H1 (cell line): Measurements from ENCODE around the gene VAT1. TPM values are rescaled to one million over a fixed set of nuclear protein-coding genes. Genes with fewer than 3 reads are reported as not detected.

Experiments used
- KDM5A ChIP-seq: fragments of 200-600 bp; IDR thresholded peaks from 2 replicates; pipeline ENCODE4 v1.7.1; 2012; ENCODE audit warnings: mild to moderate bottlenecking, low read length, inconsistent platforms, mixed read lengths
- SIX5 ChIP-seq: IDR thresholded peaks from 2 replicates; pipeline ENCODE4 v1.6.1; 2011; ENCODE audit warnings: mild to moderate bottlenecking, low read depth, low read length
- polyA plus RNA-seq, 7 experiments: library from polyadenylated mRNA; depleted of rRNA in 3 of 7; stranded (reverse) in 5 of 7; unstranded in 2 of 7; fragments of >200 nt in 5 of 7; fragments of 200-250 nt in 2 of 7; gene quantifications; 1 replicate in 5 of 7; 2 replicates in 1 of 7; 4 replicates in 1 of 7; pipeline versions ENCODE4 v1.2.1 to v1.2.3, GENCODE V29; 2011 to 2013; ENCODE audit warnings: missing spikeins in 2 of 7, mixed read lengths in 2 of 7
- total RNA-seq: library from RNA; stranded (reverse); fragmentation: NEBNext Ultra II Directional; extraction: Animal tissue kit (Norgen Biotek cat#: 25700); gene quantifications from 2 replicates; pipeline ENCODE4 v1.2.1, GENCODE V29; 2021
- TF ChIP-seq, protein P1 (sequence below): IDR thresholded peaks from 2 replicates; pipeline ENCODE4 v1.6.1; 2012; ENCODE audit warnings: inconsistent platforms

The VAT1 gene
- total and polyA plus RNA-seq, 2 of the 8 experiments (the other 6 are each of a cell fraction or from before 2014, with no cell fraction given), result 200 to 295 TPM

DNA sequence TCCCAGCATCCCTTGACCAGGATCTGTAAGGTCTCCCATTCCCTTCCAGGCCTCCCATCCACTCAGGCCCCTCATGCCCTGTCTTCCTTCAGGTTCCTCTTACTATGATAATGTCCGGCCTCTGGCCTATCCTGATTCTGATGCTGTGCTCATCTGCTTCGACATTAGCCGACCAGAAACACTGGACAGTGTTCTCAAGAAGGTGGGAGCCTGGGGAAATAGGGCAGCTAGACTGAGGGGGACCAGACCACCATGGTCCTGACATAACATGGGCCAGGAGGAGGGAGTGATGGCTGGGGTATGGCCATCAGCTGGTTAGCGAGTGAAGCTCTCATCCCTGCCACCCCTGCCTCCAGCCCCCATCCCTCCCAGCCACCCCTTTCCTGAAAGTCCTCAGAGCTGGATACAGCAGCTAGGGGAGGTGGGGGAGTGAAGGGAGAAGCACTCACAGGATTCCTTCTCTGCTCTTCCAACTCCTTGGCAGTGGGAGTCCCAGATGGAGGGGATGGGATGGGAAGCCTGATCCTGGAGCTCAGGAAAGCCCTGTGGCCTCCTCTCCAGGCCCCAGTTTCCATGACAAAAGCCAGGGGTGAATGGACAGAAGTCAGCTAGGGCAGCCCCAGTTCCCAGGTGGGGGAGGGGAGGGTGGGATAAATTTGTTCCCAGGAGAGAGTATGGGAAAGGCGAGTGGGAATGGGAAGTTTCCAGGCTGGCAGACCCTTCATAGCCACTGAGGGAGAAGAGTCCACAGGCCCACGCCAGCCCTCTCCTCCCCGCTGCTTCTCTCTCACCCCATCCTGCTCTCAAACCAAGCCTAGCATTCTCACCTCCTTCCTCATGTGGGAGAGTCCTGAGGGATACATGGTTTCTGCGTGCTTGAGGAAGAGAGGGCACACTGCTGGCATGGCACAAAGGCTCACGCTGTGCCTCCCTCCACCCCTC, 5.2 kb upstream of the VAT1 start (continued):
- TF ChIP-seq, protein P1, sequence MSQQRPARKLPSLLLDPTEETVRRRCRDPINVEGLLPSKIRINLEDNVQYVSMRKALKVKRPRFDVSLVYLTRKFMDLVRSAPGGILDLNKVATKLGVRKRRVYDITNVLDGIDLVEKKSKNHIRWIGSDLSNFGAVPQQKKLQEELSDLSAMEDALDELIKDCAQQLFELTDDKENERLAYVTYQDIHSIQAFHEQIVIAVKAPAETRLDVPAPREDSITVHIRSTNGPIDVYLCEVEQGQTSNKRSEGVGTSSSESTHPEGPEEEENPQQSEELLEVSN, result no peak
- TF ChIP-seq KDM5A (no peak), SIX5 (no peak)
